ENCODE results near the gene DNAJC17.

Gene DNAJC17

DNA sequence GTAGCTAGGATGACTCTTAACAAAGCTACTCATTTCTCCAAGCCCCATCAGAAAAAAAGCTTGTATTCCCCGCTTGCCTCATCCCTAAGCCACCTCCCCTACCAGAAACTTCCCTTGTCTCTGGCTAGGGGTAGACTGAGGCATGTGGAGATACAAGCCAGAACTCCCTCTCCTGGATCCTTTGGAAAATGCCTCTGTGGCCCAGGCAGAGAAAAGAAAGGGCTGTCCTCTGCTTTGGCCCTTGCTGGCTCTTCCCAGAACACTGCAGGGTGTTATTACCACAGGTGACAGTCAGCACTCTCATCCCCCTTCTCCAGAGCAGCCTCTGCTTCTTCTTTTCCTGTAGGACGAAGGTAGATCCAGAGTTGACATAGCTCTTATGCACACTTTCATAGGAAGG lies 67.4 kb downstream of the DNAJC17 start:
- no peak for DNase-seq (ENCODE audit: low read depth)

GRCh38 chr15:40739047-40739446 lies 68.2 kb downstream of the DNAJC17 start:
- DNase-seq (ENCODE audit: low read depth), result no peak

DNA sequence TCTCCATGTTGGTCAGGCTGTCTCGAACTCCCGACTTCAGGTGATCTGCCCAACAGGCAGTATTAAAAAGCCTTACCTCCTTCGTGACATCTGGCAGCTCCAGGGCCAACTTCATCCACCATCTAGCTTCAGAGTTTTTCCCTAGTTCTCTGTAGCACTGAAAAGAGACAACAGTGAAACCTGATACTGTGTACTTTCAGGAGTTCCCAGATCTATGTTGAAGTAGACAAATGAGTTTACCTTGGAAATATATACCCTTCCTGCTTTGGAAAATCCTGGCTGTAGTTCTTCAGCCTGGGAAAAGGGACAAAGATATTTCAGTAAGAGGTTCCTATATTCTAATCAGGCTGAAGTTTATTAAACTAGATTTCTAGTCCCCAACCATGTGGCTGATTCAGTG lies 70.2 kb downstream of the DNAJC17 start:
- no peak for DNase-seq (ENCODE audit: low read depth)

DNA sequence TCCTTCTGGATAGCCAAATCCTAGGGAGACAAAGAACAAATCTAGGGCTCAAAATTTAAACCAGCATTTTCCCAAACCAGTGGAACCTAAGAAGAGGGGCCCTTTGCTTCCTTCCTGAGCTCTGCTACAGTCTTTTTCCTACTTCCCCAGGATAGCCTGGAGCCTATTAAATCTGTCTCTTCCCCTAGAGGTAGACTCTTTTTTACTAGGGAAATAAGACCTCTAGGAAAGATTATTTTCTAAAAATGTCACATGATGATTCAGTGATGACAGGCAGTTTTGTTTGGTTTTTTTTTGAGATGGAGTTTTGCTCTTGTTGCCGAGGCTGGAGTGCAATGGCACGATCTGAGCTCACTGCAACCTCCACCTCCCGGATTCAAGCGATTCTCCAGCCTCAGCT lies 70.7 kb downstream of the DNAJC17 start:
- no peak for DNase-seq (ENCODE audit: low read depth)

- no peak for DNase-seq (ENCODE audit: low read depth)
These were observed 76.2 kb downstream of the DNAJC17 start for GRCh38 chr15:40731034-40731433.

DNA sequence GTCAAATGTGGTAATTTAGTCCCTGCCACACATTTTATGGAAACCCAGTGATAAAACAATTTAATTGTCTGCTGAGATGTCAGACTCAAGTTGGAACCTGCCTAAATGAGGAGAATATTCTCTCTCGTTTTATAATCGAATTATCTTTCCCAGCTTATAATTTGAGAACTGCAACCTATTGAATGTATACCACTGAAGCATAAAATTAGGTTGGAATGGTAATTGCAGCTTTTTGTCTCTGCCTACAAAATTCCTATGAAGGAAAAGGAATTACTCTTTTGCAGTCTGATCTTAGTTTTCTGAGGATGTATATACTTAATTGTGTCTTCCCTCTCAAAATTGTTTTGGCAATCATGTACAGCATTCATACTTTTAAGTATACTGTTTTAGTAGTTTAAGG lies 83.4 kb downstream of the DNAJC17 start:
- no peak for DNase-seq (ENCODE audit: low read depth)

DNA sequence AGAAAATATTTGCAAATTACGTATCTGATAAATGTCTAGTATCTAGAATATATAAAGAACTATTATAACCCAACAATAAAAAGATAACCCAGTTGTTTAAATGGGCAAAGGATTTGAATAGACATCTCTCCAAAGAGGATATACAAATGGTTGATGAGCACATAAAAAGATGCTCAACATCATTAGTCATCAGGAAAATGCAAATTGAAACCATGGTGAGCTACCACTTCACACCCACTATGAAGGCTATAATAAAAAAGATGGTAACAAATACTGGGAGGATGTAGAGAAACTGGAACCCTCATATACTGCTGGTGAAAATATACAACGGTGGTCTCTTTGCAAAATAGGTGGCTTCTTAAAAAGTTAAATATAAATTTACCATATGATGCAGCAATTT lies 84.3 kb downstream of the DNAJC17 start:
- DNase-seq (ENCODE audit: low read depth), result no peak

DNA sequence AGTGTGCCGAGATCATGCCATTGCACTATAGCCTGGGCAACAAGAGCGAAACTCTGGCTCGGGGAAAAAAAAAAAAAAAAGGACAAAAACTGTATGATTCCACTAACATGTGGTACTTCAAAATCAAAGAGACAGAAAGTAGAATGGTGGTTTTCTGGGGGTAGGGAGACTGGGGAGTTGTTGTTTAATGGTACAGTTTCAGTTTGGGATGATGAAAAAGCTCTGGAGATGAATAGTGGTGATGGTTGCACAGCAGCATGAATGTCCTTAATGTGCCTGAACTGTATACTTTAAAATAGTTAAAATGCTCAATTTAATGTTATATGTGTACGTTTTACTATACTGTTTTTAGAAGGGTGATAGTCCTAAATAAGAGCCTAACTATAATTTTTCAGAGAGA lies 84.9 kb downstream of the DNAJC17 start:
- DNase-seq (ENCODE audit: low read depth), result no peak

- DNase-seq (ENCODE audit: low read depth), result no peak
These were observed 85.6 kb downstream of the DNAJC17 start for GRCh38 chr15:40721701-40722100.

DNA sequence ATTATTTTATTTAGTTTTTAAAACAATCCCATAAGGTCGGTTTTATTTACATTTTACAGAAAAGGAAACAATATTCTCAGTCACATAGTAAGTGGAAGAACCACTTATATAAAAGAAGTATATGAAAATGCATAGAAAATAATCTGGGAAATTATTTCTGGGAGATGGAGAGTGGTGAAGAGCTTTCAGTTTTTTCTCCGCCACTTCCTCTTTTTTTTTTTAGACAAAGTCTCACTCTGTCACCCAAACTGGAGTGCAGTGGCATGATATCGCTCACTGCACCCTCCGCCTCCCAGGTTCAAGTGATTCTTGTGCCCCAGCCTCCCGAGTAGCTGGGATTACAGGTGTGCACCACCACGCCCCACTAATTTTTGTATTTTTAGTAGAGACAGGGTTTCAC lies 91.1 kb downstream of the DNAJC17 start:
- DNase-seq (ENCODE audit: low read depth), result no peak
